ENCODE results near the gene GOLGA6L10.
"Not testable (repeated sequence)": the region's sequence is repeated elsewhere in the genome, so short reads cannot be mapped to it uniquely, and the experiment has no call there.

The GOLGA6L10 gene

DNA sequence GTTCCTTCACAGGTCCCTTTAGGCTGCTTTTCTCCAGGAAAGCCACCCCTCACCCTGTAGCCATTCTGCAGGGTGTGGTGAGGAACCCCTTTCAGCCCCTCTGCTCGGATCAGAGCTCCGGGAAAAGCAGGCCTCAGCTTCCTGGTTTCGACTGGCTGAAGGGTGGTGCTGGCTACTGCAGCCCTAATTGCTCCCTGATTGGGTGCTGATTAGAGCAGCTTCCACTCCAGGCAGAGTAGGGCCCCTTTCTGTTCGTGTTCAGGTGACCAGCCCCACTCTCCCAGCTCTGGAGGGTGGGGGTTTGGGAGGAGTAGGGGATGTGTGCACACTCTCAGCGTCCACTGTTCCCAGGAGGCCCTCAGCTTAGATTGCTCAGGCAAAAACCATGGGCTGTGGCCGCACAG, 49.8 kb downstream of the GOLGA6L10 start:
- not testable (repeated sequence) for DNase-seq (ENCODE audit: low read depth)

- DNase-seq (ENCODE audit: low read depth), result no peak
These were observed 50.8 kb downstream of the GOLGA6L10 start for GRCh38 chr15:82298520-82298919.

DNA sequence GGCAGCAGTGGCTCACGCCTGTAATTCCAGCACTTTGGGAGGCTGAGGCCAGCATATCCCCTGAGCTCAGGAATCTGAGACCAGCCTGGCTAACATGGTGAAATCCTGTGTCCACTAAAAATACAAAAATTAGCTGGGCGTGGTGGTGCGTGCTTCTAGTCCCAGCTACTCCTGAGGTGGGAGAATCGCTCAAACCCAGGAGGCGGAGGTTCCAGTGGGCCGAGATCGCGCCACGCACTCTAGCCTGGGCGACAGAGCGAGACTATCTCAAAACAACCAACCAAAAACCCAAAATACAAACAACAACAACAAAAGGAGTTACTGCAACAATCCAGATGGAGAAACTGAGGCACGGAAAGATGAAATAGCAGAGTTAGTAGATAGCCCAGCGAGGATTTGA, 51.2 kb downstream of the GOLGA6L10 start:
- no peak for DNase-seq (ENCODE audit: low read depth)

DNA sequence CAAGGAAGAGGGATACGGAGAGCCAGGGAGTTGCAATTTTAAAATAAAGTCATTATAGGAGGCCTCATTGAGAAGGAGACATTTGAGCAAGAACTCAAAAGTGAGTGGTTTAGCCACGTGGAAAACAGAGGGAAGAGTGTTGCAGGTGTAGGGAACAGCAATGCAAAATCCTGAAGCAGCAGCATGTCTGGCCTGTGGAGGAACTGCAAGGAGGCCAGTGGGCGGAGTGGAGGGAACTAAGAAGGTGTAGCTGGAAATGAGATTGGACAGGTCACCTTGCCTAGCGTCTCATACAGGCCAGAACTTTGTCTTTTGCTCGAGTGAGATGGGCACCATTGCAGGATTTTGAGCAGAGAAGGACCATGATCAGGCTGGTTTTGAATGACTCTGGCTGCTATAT, 51.7 kb downstream of the GOLGA6L10 start:
- no peak for DNase-seq (ENCODE audit: low read depth)

DNA sequence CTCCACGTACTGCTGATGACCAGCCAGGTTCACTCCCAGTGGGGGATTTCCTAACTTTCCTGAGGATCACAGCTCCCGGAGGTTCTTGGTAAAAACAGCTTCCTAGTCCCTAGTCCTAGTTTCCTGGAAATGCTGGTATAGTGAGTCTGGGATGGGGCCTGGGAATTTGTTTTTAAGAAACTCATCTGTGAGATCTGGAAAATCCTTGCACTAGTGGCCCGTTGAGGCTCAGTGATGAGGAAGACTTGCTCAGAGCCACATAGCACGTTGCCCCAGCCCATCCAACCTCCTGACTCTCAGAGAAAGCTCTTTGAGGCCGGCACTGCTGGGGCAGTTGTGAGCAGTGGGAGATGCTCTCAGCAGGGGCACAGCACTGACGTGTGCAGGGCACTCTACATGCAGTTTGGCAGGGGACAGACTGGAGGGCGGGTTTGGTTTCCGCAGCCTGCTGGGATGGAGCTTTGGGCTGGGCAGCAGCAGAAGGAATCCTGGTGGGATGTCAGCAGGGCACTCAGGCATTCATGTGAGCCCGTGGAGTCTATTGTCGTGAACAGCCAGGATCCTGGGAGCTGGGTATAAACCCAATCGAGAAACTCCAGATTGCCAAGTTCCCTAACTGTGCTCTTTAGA, 55.1 kb downstream of the GOLGA6L10 start:
- DNase-seq (ENCODE audit: low read depth), result no peak

DNA sequence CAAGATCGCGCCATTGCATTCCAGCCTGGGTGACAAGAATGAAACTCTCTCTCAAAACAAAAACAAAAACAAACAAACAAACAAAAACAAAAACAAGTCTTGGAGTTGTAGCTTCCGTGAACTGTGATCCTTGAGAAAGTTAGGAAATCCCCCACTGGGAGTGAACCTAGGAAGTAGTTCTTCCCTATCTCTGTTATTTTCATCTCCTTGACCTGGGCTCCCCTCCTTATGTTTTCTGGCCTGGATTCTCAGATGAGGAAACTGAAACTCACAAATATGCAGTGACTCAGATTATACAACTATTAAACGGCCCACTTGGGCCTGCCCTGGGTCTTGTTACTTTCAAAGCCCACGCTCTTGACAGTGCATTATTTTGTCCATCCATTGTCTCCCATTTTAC, 57.0 kb downstream of the GOLGA6L10 start:
- DNase-seq (ENCODE audit: low read depth), result no peak
